ENCODE measurements around the gene BPIFA3.

DNA sequence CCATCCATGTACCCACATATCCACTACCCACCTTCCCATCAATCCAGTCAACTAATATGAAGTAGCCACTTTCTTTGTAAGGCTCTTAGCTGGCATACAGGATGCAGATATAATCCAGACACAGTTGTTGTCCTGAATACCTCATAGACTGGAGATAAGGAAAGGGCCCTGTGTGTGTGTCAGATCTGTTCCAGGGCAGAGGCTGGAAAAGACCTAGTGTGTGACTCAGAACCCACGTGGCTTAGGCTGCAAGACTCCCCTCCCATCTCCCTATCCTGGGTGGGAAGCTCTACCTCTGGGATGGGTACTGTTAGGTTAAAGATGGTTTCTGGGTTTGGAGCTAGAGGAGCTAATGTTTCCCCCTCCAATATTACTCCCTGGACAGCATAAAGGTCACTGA, 22.3 kb downstream of the BPIFA3 start:
- TF ChIP-seq POLR2AphosphoS5 (IDR thresholded peaks at IDR 0.05; ENCODE audit: low read depth, low read length) (no peak), POLR2A (IDR thresholded peaks at IDR 0.05; ENCODE audit: low read depth, low read length) (no peak), TAF1 (IDR thresholded peaks at IDR 0.05; ENCODE audit: low read depth, low read length) (no peak), POU2F2 (IDR thresholded peaks at IDR 0.05; ENCODE audit: low read depth, low read length) (no peak), SPI1 (IDR thresholded peaks at IDR 0.05; ENCODE audit: low read depth, low read length) (no peak)

All from GM12891 (cell line).